K562 (cell line): ENCODE data around the gene KRTAP5-6. TPM values are rescaled to one million over a fixed set of nuclear protein-coding genes. Genes with fewer than 3 reads are reported as not detected.

Source experiments
- BDP1 ChIP-seq: IDR thresholded peaks from 3 replicates; pipeline ENCODE4 v1.6.1; 2011; ENCODE audit not compliant: insufficient read length, insufficient read depth
- CHAMP1 ChIP-seq: fragments of 450-650 bp; IDR thresholded peaks from 2 replicates; pipeline ENCODE4 v1.6.1; 2016; ENCODE audit warnings: mild to moderate bottlenecking
- CTCFL ChIP-seq: IDR thresholded peaks from 2 replicates; pipeline ENCODE4 v1.6.1; 2011; ENCODE audit warnings: borderline replicate concordance, low read depth, mild to moderate bottlenecking, moderate library complexity, low read length; ENCODE audit not compliant: insufficient read depth, poor library complexity, severe bottlenecking
- KAT2B ChIP-seq: IDR thresholded peaks from one replicate; pipeline ENCODE4 v1.6.1; 2012; ENCODE audit warnings: low read depth, mild to moderate bottlenecking, control low read depth, inconsistent platforms, low read length, moderate library complexity
- MYNN ChIP-seq, 2 experiments: sonication (generic); formaldehyde crosslinking in 1 of 2; IDR thresholded peaks; 2 replicates each; pipeline versions ENCODE4 v1.5.0 to v1.6.1; 2016 to 2020; ENCODE audit warnings: antibody characterized with exemption in 1 of 2, missing genetic modification reagents in 1 of 2
- POLR2B ChIP-seq: fragments of 450-650 bp; IDR thresholded peaks from 2 replicates; pipeline ENCODE4 v1.6.1; 2018; ENCODE audit warnings: low read depth; ENCODE audit not compliant: partially characterized antibody
- U2AF2 ChIP-seq: fragments of 200-400 bp; formaldehyde crosslinking; optimal IDR thresholded peaks from 2 replicates; pipeline ENCODE3; 2017; ENCODE audit warnings: low read depth, mild to moderate bottlenecking, low read length
- VEZF1 ChIP-seq: fragments of 200-800 bp; sonication (Bioruptor generic); IDR thresholded peaks from 2 replicates; pipeline ENCODE4 v1.6.1; 2017; ENCODE audit warnings: missing genetic modification characterization, missing compliant biosample characterization
- ZBTB17 ChIP-seq: fragments of 450-650 bp; formaldehyde crosslinking; IDR thresholded peaks from 2 replicates; pipeline ENCODE4 v1.4.0; 2020; ENCODE audit warnings: mild to moderate bottlenecking
- ZNF655 ChIP-seq: fragments of 250-450 bp; sonication (Bioruptor Pico); IDR thresholded peaks from 2 replicates; pipeline ENCODE4 v1.5.0; 2021
- polyA plus RNA-seq, 8 experiments: library from polyadenylated mRNA; depleted of rRNA in 4 of 8; stranded (reverse) in 5 of 8; unstranded in 3 of 8; fragments of >200 nt; fragmentation: Nextera tagmentation in 2 of 8; fragmentation: Illumina TruSeq in 1 of 8; extraction: Ambion mirVana in 2 of 8; extraction: Trizol in 1 of 8; gene quantifications; 2 replicates each; pipeline versions ENCODE4 v1.2.1 to v1.2.3, GENCODE V29; 2011 to 2014; ENCODE audit warnings: inconsistent platforms in 1 of 8, missing spikeins in 1 of 8
- total RNA-seq, 7 experiments: library from RNA; depleted of rRNA in 6 of 7; stranded (reverse); fragments of >200 nt in 6 of 7; fragmentation: Illumina TruSeq in 2 of 7; extraction: Trizol in 2 of 7; gene quantifications; 2 replicates each; pipeline versions ENCODE4 v1.2.1 to v1.2.3, GENCODE V29; 2011 to 2021; ENCODE audit warnings: low replicate concordance in 1 of 7
- TF ChIP-seq, protein P1 (sequence below): IDR thresholded peaks from 3 replicates; pipeline ENCODE4 v1.6.1; 2011; ENCODE audit warnings: borderline replicate concordance, mild to moderate bottlenecking, moderate library complexity; ENCODE audit not compliant: insufficient read length; ENCODE audit errors: extremely low read depth
- TF ChIP-seq, protein P2 (sequence below): fragments of 450-650 bp; IDR thresholded peaks from 2 replicates; pipeline ENCODE4 v1.6.1; 2017; ENCODE audit warnings: mild to moderate bottlenecking, moderate library complexity

Gene KRTAP5-6
- total and polyA plus RNA-seq, 9 of the 15 experiments (the other 6 are each of a cell fraction or from before 2014, with no cell fraction given), result not detected

GRCh38 chr11:1655168-1656060 lies 41.6 kb upstream of the KRTAP5-6 start (continued):
- TF ChIP-seq, protein P1, sequence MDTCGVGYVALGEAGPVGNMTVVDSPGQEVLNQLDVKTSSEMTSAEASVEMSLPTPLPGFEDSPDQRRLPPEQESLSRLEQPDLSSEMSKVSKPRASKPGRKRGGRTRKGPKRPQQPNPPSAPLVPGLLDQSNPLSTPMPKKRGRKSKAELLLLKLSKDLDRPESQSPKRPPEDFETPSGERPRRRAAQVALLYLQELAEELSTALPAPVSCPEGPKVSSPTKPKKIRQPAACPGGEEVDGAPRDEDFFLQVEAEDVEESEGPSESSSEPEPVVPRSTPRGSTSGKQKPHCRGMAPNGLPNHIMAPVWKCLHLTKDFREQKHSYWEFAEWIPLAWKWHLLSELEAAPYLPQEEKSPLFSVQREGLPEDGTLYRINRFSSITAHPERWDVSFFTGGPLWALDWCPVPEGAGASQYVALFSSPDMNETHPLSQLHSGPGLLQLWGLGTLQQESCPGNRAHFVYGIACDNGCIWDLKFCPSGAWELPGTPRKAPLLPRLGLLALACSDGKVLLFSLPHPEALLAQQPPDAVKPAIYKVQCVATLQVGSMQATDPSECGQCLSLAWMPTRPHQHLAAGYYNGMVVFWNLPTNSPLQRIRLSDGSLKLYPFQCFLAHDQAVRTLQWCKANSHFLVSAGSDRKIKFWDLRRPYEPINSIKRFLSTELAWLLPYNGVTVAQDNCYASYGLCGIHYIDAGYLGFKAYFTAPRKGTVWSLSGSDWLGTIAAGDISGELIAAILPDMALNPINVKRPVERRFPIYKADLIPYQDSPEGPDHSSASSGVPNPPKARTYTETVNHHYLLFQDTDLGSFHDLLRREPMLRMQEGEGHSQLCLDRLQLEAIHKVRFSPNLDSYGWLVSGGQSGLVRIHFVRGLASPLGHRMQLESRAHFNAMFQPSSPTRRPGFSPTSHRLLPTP, result no peak
- TF ChIP-seq CTCFL, result no peak
- no peak for TF ChIP-seq KAT2B
- TF ChIP-seq POLR2B, result no peak
- no peak for TF ChIP-seq ZBTB17 (CRISPR knock-in tag)
- no peak for TF ChIP-seq VEZF1
- no peak for TF ChIP-seq CHAMP1
- TF ChIP-seq MYNN (IDR thresholded peaks at IDR 0.05), result no peak
- no peak for TF ChIP-seq MYNN (CRISPR knock-in tag; IDR thresholded peaks at IDR 0.05)
- TF ChIP-seq, protein P2, sequence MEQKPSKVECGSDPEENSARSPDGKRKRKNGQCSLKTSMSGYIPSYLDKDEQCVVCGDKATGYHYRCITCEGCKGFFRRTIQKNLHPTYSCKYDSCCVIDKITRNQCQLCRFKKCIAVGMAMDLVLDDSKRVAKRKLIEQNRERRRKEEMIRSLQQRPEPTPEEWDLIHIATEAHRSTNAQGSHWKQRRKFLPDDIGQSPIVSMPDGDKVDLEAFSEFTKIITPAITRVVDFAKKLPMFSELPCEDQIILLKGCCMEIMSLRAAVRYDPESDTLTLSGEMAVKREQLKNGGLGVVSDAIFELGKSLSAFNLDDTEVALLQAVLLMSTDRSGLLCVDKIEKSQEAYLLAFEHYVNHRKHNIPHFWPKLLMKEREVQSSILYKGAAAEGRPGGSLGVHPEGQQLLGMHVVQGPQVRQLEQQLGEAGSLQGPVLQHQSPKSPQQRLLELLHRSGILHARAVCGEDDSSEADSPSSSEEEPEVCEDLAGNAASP, result no peak
- no peak for TF ChIP-seq BDP1
- TF ChIP-seq ZNF655, result no peak
- no peak for TF ChIP-seq U2AF2
